ENCODE data around the gene CCDC154.
A peak's percentile ranks its signal among the peaks of the same experiment; 100 is the strongest.

Gene CCDC154

DNA sequence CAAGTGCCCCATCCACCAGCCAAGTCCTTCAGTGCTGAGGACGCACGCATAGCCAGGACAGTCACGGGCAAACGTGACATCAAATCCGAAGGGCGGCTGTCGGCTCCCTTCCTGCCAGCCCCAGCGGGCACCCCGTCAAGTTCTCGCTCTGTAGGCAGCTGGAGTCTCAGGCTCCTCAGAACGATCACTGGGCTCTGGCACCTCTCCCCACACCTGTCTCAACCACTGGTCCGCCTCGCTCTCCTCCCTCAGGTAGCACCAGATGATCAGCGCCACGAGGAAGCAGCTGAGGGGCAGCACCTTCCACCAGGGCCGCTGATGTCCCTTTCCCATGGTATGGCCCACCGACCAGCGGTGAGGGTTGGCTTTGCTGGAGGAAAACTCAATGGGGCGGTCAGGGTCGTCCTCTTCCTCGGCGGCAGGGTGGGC is 24.2 kb downstream of the CCDC154 start:
- no peak for DNase-seq (ENCODE audit: low read depth)

DNA sequence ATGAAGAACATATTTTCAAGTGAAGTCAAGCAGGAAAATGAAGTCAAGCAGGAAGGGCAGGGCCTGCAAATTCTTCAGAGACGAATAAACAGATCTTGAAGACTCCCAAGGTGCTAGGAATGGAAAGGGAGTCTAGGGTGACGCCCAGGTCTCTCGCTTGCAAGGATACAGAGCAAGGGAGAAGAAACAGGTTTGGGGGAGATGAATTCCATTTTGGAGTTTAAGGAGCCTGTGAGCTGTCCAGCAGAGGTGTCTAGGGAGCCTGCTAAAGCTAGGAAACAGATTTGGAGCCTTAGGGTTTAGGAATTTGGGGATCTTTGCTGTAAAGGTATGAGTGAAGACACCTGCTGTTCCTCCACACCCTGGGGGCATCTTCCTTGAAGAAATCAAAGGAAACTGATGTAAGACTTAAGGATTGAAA is 27.8 kb downstream of the CCDC154 start:
- no peak for DNase-seq (ENCODE audit: low read depth)

DNA sequence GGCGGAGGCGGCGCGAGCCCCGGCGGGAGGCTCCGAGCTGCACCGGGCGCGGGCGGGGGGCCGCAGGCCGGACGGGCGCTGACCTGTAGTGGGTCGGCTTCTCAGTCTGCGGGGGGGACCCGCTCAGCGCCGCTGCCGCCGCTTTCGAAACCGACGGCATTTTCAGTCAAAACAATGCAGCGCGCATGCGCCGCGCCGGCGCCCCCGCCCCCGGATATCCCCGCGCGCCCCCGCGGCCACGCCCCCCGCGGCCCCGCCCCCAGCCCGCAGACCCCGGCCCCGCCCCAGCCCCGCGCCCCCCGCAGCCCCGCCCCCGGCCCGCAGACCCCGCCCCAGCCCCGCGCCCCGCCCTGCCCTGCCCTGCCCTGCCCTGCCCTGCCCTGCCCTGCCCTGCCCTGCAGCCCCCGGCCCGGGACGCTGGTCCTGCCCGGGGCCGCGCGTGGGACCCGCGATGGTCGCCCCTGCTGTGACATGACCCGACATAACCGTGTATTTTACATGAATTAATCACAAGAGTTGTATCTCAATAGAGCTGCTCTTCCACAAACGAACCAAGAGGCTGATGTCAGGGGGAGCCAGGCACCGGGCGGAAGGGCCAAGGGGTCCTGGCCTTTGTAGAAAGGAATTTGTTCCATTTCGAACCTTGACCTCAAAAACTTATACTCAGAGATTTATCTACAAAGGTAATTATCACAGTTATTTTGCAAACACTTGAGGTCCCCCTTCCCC is 29.7 kb downstream of the CCDC154 start, which contains the start of gene UNKL:
Gene UNKL, minus strand, starts transcription at position 173 of the 729 bp plus-strand sequence. Its CDS starts 13 bp downstream, at position 160.
- peak; percentile 75 for DNase-seq (ENCODE audit: low read depth)

DNA sequence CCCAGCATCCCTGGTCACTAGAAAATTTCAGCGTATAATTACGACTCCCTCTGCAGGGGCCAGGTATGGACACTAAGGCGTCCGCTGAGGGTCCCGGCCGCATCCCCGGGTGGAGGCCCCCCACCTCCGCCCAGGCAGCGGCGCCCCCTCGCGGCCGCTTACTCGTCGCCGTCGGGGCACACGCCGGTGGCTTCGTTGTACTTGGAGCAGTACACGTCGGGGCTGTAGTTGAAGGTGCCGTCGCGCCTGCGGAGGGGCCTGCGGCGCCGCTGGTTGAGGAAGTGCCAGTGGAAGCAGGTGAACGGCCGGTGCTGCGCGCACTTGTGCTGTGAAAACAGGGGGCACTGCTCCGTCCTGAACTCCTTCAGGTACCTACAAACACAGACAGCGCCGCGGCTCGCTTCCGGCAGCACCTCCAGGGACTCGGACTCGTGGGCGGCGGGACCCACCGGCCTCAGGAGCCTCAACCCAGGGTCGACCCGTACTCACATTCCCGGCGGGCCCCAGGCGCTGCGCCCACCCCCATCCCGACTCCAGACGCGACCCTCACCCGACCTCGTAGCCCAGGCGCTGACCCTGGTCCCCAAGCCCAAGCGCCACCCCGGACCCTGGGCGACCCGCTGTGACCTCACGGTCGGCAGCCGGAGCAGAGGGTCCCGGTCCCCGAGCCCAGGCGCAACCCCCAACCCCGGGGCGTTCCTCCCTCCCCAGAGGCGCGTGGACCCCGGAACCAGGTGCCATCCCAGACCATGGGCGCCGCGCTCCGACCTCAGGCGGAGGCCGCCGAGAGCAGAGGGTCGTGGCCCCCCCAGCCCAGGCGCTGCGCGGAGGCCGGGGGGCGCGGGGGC is 30.4 kb downstream of the CCDC154 start:
- DNase-seq (ENCODE audit: low read depth), result peak; percentile 54

DNA sequence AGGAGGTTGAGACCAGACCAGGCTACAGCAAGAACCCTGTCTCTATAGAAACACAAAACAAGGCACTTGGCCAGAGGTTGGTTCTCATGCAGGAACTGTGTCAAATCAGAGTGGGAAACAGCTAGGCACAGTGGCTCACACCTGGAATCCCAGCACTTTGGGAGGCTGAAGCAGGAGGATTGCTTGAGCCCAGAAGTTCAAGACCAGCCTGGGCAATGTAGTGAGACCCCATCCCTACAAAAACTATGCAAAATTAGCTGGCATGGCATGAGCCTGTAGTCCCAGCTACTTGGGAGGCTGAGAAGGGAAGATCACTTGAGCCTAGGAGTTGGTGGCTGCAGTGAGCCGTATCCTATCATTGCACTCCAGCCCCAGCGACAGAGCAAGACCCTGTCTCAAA is 31.5 kb downstream of the CCDC154 start:
- DNase-seq (ENCODE audit: low read depth), result no peak

DNA sequence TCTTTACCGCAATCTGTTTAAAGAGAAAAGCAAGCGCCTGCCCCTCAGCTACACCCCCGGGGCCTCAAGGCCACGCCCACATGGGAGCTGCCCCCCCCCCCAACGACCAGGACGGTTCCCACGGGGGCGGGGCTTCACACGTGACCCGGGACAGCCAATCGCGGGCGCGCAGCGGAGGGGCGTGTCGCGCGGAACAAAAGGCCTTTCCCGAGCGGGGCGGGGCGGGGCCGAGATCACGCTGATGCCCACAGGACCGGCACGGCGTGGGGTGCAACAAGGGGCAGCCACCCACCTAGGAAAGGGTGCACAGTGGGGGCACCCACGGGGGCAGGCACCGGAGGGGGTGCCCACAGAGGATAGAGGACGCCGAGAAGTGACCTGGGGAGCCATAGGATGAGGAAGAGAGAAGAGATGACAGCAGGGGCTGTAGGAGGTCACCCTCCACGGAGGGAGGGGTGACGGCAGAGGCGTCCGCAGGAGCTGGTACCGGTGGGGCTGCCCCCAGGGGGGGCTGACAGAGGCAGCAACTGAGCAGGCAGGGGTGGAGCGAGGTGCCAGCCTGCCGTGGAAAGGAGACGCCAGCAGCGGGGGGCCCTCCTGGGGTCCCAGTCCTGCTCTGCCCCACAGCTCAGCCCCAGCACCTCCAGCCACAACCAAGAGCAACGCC is 36.1 kb downstream of the CCDC154 start:
- DNase-seq (ENCODE audit: low read depth), result peak; percentile 95

DNA sequence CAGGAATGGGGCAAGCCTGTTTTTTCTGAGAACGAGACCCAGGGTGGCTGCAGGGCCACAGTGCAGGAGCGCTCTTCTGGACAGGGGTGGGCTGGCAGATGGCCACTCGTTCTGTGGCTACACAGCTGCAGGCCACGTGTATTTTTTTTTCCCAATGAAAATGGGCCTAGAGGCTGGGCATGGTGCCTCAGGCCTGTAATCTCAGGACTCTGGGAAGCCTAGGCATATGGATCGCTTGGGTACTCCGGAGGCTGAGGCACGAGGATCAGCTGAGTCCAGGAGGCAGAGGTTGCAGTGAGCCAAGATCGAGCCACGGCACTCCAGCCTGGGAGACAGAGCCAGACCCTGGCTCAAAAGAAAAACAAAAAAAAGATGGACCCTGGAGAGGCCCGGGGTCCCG is 36.6 kb downstream of the CCDC154 start:
- no peak for DNase-seq (ENCODE audit: low read depth)

DNA sequence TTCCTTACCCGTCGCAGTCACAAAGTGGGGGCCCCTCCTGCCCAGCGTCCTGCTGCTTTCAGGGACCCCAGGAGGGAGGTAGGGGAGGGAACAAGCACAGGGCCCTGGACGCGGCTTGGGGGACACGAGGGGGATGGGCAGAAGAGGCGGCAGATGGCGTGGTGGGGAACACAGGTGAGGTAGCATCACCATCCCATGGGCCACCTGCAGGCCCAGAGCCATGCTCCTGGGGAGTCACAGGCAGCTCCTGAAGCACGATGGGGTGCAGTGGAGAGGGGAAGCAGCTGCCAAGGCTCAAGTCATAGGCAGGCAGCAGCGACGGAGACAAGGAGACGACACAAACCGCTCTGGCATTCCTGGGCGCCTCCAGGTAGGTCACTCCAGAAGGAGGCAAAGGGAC is 40.6 kb downstream of the CCDC154 start:
- DNase-seq (ENCODE audit: low read depth), result no peak

DNA sequence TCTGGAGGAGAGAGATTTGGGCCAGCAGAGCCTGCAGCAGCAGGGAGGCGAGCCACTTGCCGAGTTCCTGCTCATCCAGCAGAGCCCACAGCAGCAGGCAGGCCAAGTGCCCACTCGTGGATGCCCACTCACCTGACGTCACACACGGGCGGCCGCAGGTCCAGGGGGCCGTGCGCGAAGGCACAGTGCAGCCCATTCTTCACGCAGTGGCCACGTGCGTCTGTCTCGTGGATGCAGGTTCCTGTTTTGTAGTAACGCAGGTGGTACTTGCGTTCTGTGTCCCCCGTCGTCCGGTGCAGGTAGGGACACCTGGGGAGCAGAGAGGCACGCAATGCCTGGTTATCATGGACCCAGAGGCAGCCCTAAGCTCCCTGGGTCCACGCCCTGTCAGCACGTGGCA is 41.3 kb downstream of the CCDC154 start:
- no peak for DNase-seq (ENCODE audit: low read depth)

DNA sequence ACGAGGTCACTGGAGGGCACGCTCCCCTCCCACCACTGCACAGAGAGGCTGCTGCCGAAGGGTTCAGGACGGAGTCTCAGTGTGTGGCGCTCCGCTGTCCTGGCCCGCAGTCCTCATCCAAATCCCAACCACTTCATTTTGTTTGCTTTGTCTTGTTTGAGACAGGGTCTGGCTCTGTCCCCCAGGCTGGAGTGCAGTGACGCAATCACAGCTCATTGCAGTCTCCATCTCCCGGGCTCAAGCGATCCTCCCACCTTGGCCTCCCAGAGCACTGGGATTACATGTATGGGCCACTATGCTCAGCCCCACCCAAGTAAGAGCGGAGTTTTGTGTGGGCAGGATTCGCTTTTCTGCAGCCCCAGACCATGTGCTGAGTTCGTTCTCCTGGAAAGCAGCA is 42.6 kb downstream of the CCDC154 start:
- DNase-seq (ENCODE audit: low read depth), result no peak

DNA sequence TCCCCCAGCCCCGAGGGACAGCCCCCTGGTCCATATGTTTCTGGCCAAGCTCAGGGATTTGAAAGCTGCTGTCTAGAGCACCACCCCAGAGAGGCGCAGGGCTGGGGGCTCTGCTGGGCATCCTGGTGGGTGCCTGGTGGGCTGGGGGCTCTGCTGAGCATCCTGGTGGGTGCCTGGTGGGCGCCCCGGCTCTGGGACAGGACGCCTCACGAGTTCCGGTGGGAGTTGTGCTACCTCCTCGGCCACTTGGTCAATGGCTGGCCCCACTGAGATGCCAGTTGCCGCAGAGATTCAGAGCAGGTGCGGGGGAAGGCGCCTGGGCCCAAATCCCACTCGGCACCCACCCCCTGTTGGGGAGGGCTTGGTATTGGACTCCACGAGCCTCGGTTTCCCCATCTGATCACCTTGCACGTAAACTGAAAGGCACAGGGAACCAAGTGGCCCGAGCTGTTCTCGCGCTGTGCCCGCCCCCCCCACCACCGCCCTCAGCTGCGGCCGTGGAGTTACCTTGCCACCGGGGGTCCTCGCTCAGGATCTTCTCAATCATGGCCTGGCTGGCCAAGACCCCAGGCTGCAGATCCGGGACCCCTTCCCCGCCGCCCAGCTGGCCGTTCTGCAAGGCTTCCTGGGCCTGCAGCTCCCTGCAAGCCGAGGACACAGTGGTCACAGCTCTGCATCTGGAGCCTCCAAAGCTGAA is 43.1 kb downstream of the CCDC154 start:
- no peak for DNase-seq (ENCODE audit: low read depth)

DNA sequence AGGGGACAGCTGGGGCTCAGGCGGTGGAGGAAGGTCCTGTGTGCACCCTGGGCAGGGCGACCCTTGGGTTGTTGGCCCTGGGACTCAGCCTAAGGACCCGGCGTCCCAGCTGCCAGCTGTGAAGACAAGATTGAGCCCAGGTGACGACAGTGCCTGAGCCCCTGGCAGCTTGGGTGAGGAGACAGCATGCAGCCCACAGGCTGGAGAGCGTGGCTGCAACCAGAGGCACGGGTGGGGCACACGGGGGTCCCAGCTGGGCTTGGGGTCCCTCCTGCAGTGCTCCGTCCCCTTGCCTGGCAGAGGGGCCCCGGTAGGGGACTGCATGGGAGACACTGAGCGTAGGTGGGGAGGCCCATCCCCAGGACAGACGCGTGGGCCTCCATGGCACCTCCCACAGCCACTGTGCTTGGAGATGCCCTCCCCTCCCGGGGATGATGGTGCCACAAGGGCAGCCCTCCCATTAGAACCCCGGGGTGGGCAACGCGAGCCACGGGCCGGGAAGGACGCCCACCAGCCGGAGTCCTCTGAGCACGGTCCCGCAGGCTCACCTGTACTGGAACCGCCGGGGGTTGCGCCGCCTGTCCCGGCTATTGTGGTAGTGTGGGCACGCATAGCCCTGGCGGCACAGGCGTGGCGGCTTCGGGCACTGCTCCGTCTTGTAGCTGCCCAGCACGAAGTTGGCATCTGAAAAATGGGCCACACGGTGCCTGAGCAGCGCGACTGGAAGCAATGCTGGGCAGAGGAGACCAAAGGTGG is 45.4 kb downstream of the CCDC154 start:
- DNase-seq (ENCODE audit: low read depth), result no peak

DNA sequence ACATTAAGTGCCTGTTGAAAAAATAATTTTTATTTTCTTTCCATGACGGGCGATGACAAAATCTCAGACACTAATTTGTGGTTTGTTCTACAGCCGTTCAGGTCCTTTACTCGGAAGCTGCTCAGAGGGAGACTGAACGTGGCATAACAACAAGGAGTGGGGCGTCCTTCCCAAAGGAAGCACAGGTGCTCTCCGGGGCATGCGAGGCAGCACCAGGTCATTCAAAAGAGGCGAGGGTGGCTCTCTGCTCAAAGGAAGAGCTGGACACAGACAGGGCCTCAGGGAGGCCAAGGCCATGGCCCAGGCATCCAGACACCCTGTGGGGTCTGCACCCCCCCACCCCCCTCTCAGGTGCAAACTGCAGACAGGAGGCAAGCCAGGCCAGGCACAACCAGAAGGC is 46.0 kb downstream of the CCDC154 start:
- no peak for DNase-seq (ENCODE audit: low read depth)

DNA sequence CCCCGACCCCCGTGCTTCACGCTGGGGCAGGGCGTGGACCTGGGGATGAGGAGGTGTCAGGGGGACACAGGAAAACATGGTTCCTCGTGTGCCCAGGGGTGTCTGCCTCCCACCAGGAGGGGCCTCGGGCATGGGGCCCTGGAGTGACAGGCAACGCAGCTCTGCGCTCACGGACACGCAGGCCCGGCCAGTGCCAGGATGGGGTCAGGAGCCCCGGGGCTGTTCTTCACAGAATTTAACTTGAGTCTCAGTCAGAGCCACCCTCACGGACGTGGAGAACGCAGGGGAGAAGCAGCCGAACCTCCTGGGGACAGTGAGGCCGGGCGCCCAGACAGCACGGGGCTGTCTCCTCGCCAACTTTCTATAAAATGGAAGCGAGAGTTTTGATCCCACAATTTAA is 46.6 kb downstream of the CCDC154 start:
- DNase-seq (ENCODE audit: low read depth), result no peak

DNA sequence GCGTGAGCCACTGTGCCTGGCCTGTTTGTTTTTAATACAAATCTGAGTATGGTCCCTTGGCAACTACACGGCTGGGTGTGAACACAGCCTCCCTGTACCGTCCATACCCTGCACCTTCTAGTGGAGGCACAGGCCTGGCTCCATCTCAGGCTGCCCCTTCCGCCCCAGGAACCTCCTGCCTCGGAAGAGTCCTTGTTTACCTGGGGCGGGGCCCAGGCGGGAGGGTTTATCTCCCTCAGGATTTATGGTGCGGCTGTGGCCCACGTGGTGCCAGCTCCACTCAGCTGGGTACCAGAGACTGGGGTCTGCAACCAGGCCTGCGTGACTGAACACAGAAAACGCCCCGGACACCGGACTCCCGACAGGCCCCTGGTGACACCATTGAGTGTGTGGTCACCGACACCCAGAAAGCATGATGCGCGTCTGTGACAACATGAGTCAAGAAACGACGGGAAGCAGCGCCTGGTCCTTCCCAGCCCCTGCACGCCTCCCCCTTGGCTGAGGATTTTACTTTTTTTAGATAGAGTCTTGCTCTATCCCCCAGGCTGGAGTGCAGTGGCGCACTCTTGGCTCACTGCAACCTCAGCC is 48.8 kb downstream of the CCDC154 start:
- no peak for DNase-seq (ENCODE audit: low read depth)

DNA sequence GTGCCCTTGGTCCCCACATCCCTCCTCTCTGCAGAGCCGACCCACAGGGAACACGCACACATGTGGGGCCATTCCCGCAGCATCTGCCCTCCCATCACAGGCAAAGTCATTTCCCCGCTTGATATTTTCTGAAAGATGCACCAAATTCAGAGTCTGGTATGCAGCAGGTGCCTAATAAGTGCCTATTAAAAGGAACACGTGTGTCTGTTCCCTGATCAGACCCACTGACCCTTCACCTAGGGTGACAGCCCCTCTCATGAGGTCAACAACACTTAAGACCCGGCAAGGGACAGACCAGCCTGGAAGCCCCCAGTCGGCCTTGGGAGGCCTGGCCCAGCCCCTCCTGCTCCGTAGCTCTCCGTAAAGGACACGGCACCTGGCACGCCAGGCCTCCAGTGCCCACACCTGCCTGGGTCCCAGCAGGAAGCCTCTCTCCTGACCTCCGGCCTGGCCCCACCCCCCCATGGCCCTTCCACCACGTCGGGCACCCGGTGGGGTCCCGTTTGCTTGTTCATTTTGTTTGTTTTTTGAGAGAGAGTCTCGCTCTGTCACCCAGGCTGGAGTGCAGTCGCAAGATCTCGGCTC is 49.9 kb downstream of the CCDC154 start:
- DNase-seq (ENCODE audit: low read depth), result no peak

DNA sequence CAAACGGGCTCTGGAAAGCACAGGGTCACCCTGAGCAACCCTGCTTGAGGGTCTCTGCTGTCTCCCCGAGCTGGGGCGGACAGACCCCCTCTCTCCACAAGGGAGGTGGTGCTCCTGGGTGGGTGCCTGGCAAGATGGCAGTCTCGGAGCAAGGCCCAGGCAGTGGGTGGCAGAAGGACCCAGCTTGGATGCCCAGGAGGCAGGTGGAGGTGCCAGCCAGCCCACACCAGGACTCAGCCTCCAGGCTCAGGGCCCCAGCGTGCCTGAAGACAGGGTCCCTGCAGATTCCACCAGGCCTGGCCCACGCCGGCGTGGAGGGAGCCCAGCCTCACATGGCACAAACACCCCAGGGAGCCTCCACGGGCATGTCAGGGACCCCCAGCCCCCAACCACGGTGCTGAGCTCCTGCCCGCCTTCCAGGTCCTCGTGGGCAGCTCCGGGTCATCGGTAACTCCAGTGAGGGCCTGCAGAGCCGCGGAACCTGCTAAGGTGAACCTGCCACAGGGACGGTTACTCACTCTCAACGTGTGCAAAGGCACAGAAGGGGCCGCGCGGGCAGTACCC is 50.7 kb downstream of the CCDC154 start:
- DNase-seq (ENCODE audit: low read depth), result no peak

DNA sequence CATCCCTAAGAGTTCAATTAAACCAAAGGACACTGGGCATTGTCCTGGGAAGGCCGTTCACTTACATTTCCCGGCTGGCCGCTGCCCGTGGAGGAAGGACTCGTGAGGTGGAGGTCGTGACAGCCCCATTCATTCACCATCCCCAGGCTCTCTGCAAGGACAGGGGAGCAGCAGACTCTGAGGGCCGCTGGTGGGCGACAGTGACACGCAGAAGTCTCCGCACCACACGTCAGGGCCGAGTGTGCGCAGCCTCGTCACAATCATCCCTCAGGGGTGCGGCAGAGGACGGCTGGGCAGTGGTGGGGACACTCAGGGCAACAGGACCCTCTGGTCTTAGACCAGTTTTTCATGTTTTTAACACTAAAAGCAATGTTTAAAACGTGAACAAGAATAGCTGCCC is 51.5 kb downstream of the CCDC154 start:
- DNase-seq (ENCODE audit: low read depth), result no peak

DNA sequence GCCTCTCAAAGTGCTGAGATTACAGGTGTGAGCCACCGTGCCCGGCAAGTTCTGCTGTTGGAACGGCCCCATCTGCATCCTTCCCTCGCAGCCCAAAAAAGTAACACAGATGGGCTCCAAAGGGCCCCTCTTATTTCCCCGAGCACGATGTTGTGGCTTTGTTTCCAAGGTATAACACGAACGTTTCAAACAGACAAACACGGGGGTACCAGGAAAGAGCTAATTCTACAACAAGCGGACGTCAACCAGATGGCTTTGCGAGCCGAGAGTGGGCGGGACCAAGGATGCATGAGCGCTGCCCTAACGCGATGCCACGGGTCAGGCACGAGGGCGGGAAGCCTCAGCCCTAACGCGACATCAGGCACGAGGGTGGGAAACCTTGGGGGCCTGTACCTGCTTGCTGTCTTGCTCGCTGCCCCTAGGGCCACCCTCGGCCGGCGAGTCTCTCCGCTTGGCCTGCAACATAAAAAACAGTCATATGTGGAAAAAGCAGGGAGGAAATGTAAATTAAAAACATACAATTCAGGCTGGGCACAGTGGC is 54.0 kb downstream of the CCDC154 start:
- no peak for DNase-seq (ENCODE audit: low read depth)

DNA sequence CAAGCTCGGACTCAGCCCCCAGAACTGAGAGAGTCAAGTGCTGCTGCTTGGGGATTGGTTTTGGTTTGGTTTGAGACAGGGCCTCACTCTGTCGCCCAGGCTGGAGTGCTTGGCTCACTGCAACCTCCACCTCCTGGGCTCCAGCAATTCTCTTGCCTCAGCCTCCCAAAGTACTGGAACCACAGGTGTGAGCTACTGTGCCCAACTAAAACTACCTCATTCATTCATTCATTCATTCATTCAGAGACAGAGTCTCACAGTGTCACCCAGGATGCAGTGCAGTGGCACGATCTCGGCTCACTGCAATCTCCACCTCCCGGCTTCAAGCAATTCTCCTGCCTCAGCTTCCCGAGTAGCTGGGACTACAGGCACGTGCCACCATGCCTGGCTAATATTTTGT is 54.6 kb downstream of the CCDC154 start:
- DNase-seq (ENCODE audit: low read depth), result no peak

Data from activated T-cell treated with anti-CD3 and anti-CD28 coated beads for 24 hours (primary cell).